ENCODE measurements around the gene CWC27.

CWC27 gene

DNA sequence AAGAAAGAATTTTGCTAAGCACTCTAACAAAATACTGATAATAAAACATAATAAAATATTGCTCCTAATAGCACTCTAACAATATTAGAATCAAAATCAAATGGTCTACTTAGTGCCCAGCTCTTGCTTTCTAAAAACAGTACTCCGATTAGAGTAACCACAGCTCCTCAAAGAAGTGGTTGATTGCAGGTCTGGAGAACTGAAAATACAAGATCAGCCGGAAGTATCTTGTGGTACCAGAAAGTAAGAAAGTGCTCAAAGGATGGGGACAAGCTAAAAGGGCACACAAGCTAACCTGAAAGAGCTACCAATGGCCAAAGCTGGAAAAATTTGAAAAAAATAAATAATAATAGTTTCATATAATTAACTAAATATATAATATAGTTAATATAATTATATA is 119.2 kb downstream of the CWC27 start:
- DNase-seq (ENCODE audit: low read depth in 1 of 2, low spot score in 1 of 2) = no peak
- Histone ChIP-seq H3K27me3 (ENCODE audit: insufficient read depth, poor library complexity, severe bottlenecking) (no peaks in the 10 kb centered on the region), H3K27ac (replicated peaks) (no peak overlapping the region), H3K4me3 (replicated peaks; ENCODE audit: insufficient read depth, low read length) (no peak overlapping the region)
- TF ChIP-seq SPI1 (IDR thresholded peaks at IDR 0.05; ENCODE audit: borderline replicate concordance, low read depth) = no peak
- no peak for TF ChIP-seq GABPA (IDR thresholded peaks at IDR 0.05; ENCODE audit: low read depth)
- no peak for TF ChIP-seq POLR2AphosphoS5 (IDR thresholded peaks at IDR 0.05; ENCODE audit: low read depth)
- TF ChIP-seq, protein P1, sequence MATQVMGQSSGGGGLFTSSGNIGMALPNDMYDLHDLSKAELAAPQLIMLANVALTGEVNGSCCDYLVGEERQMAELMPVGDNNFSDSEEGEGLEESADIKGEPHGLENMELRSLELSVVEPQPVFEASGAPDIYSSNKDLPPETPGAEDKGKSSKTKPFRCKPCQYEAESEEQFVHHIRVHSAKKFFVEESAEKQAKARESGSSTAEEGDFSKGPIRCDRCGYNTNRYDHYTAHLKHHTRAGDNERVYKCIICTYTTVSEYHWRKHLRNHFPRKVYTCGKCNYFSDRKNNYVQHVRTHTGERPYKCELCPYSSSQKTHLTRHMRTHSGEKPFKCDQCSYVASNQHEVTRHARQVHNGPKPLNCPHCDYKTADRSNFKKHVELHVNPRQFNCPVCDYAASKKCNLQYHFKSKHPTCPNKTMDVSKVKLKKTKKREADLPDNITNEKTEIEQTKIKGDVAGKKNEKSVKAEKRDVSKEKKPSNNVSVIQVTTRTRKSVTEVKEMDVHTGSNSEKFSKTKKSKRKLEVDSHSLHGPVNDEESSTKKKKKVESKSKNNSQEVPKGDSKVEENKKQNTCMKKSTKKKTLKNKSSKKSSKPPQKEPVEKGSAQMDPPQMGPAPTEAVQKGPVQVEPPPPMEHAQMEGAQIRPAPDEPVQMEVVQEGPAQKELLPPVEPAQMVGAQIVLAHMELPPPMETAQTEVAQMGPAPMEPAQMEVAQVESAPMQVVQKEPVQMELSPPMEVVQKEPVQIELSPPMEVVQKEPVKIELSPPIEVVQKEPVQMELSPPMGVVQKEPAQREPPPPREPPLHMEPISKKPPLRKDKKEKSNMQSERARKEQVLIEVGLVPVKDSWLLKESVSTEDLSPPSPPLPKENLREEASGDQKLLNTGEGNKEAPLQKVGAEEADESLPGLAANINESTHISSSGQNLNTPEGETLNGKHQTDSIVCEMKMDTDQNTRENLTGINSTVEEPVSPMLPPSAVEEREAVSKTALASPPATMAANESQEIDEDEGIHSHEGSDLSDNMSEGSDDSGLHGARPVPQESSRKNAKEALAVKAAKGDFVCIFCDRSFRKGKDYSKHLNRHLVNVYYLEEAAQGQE (IDR thresholded peaks at IDR 0.05; ENCODE audit: insufficient replicate concordance, low read depth) = no peak
- TF ChIP-seq, protein P2, sequence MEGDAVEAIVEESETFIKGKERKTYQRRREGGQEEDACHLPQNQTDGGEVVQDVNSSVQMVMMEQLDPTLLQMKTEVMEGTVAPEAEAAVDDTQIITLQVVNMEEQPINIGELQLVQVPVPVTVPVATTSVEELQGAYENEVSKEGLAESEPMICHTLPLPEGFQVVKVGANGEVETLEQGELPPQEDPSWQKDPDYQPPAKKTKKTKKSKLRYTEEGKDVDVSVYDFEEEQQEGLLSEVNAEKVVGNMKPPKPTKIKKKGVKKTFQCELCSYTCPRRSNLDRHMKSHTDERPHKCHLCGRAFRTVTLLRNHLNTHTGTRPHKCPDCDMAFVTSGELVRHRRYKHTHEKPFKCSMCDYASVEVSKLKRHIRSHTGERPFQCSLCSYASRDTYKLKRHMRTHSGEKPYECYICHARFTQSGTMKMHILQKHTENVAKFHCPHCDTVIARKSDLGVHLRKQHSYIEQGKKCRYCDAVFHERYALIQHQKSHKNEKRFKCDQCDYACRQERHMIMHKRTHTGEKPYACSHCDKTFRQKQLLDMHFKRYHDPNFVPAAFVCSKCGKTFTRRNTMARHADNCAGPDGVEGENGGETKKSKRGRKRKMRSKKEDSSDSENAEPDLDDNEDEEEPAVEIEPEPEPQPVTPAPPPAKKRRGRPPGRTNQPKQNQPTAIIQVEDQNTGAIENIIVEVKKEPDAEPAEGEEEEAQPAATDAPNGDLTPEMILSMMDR (IDR thresholded peaks at IDR 0.05; ENCODE audit: insufficient read depth, low read length) = no peak

DNA sequence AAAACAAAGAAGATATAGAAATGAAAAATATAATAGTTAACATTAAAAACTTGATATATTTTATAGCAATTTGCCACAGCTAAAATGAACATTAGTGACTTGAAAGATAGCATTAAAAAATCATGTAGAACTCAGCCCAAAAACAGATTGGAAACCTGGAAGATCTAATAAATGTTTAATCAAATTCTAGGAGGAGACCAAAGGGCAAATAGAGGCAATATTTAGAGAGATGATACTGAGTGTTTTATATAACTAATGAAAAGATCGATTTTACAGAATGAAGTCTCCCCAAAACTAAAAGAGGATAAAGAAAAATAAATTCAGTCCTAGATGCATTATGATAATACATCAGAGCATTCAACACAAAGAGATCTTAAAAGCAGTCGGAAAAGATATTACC is 127.0 kb downstream of the CWC27 start:
- Histone ChIP-seq H3K4me3 (replicated peaks; ENCODE audit: insufficient read depth, low read length) (no peak overlapping the region), H3K27me3 (ENCODE audit: insufficient read depth, poor library complexity, severe bottlenecking) (no peaks in the 10 kb centered on the region), H3K27ac (replicated peaks) (no peak overlapping the region)
- TF ChIP-seq, protein P2 (IDR thresholded peaks at IDR 0.05; ENCODE audit: insufficient read depth, low read length) = no peak
- no peak for TF ChIP-seq SPI1 (IDR thresholded peaks at IDR 0.05; ENCODE audit: borderline replicate concordance, low read depth)
- TF ChIP-seq GABPA (IDR thresholded peaks at IDR 0.05; ENCODE audit: low read depth) = no peak
- TF ChIP-seq POLR2AphosphoS5 (IDR thresholded peaks at IDR 0.05; ENCODE audit: low read depth) = no peak
- TF ChIP-seq, protein P1 (IDR thresholded peaks at IDR 0.05; ENCODE audit: insufficient replicate concordance, low read depth) = no peak
- DNase-seq (ENCODE audit: low read depth in 1 of 2, low spot score in 1 of 2) = no peak

DNA sequence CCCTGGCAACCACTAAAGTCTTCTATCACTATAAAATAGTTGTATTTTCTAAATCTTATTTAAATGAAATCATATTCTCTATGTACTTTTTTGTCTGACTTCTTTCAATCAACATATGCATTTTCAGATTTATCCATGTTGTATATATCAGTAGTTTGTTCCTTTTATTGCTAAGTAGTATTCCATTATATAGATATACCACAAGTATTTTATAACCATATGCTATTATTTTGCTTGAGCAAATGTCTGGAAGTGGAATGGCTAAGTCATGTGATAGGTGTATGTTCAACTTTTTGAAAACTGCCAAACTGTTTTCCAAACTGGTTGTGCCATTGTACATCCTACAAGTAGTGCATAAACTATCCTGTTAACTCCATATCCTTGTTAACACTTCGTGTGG is 131.1 kb downstream of the CWC27 start:
- DNase-seq (ENCODE audit: low read depth in 1 of 2, low spot score in 1 of 2) = no peak
- TF ChIP-seq, protein P2 (IDR thresholded peaks at IDR 0.05; ENCODE audit: insufficient read depth, low read length) = no peak
- TF ChIP-seq POLR2AphosphoS5 (IDR thresholded peaks at IDR 0.05; ENCODE audit: low read depth) (no peak), SPI1 (IDR thresholded peaks at IDR 0.05; ENCODE audit: borderline replicate concordance, low read depth) (no peak), GABPA (IDR thresholded peaks at IDR 0.05; ENCODE audit: low read depth) (no peak)
- TF ChIP-seq, protein P1 (IDR thresholded peaks at IDR 0.05; ENCODE audit: insufficient replicate concordance, low read depth) = no peak
- no peak overlapping the region for H3K27ac ChIP-seq (replicated peaks)
- no peaks in the 10 kb centered on the region for H3K27me3 ChIP-seq (ENCODE audit: insufficient read depth, poor library complexity, severe bottlenecking)
- no peak overlapping the region for H3K4me3 ChIP-seq (replicated peaks; ENCODE audit: insufficient read depth, low read length)
